ENCODE data around the gene HDHD2.

Gene HDHD2

GRCh38 chr18:47067648-47068047 is 82.7 kb downstream of the HDHD2 start:
- TF ChIP-seq CTCF (IDR thresholded peaks at IDR 0.05) = no peak
- Histone ChIP-seq H3K4me3 (no peak overlapping the region), H3K27ac (no peak overlapping the region)
- DNase-seq (ENCODE audit: low spot score) = no peak

- H3K4me3 ChIP-seq = no peak overlapping the region
- no peak overlapping the region for H3K27ac ChIP-seq
- no peak for DNase-seq (ENCODE audit: low spot score)
- no peak for TF ChIP-seq CTCF (IDR thresholded peaks at IDR 0.05)
Observed at GRCh38 chr18:47063096-47063495, 87.2 kb downstream of the HDHD2 start.

- no peak for DNase-seq (ENCODE audit: low spot score)
- no peak for TF ChIP-seq CTCF (IDR thresholded peaks at IDR 0.05)
- Histone ChIP-seq H3K27ac (no peak overlapping the region), H3K4me3 (no peak overlapping the region)
Observed at GRCh38 chr18:47062471-47062870, 87.8 kb downstream of the HDHD2 start.

Measured in coronary artery (tissue), 2 donors.